NCI-H2081 (cell line): Measurements from ENCODE around the gene SLX9.
"Not testable (repeated sequence)": the region's sequence is repeated elsewhere in the genome, so short reads cannot be mapped to it uniquely, and the experiment has no call there.

ENCODE experiments used
- DNase-seq, 2 experiments: peaks; one replicate each; lab custom pipeline; 2025; lab: John Stamatoyannopoulos, UW

The SLX9 gene

DNA sequence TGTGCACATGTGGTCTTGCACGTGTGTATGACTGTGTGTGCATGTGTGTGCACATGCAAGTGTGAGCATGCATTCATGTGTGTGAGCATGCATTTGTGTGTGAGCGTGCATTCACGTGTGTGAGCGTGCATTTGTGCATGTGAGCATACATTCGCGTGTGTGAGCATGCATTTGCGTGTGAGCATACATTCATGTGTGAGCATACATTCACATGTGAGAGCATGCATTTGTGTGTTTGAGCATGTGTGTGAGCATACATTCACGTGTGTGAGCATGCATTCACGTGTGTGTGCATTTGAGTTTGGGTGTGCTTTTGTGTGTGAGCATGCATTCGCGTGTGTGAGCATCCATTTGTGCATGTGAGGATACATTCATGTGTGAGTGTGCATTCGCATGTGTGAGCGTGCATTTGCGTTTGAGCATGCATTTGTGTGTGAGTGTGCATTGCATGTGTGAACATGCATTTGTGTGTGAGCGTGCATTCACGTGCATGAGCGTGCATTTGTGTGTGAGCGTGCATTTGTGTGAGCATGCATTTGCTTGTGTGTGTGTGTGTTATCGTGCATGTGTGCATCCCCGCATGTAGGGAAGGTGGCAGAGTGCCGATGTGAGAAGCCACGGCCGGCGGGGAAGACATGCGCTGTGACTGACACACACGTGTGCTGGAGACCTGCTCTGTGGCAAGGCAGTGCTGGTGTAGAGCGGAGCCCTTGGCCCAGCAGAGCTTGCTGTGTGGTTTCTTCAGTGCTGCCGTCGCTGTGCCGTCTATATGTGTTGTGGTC is 37.4 kb upstream of the SLX9 start:
- DNase-seq: no peak

DNA sequence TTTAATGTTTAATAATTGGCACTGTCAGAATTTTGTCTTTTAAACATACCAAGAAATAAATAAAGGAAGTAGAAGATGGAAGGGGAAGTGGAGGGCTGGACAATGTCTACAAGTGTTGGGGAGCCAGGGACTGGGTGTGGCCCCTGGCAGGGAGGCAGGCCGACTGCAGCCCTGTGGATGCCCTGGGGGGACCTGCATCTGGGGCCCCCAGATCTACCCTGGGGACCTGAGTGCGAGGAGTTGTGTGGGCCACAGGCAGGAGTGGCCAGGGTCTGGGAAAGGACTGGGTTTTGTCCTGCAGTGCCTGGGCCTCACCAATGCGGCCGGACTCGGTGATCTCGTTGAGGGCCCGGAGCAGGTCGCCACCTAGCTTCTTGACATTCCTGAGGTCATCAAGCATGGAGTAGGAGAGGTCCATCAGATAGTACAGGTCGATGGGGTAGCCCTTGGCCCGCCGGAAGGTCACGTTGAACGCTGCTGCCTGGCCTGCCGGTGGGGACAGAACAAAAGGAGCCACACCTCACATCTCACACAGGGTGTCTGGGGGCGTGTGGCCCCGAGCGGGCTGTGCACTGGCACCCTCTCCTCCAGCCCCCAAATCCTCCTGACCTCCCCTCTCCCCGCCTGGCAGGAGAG is 36.7 kb upstream of the SLX9 start:
- no peak for DNase-seq

DNA sequence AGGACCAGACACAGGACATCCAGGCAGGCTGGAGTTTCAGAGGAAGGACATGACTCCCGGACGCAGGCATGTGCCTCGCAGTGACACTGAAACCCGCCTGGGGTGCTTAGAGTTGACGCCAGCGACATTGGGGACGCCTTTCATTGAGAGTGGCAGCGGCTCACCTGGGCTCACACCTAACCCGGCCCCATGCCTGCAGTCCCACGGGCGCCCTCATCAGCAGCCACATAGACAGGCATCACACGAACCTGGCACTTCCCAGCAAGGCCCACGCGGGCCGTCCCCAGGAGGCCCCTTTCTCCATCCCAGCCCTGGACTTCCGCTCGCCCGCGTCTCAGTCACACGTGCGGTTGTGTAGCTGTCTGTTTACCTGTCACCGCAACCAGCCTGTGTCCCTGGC is 36.1 kb upstream of the SLX9 start:
- DNase-seq: no peak

DNA sequence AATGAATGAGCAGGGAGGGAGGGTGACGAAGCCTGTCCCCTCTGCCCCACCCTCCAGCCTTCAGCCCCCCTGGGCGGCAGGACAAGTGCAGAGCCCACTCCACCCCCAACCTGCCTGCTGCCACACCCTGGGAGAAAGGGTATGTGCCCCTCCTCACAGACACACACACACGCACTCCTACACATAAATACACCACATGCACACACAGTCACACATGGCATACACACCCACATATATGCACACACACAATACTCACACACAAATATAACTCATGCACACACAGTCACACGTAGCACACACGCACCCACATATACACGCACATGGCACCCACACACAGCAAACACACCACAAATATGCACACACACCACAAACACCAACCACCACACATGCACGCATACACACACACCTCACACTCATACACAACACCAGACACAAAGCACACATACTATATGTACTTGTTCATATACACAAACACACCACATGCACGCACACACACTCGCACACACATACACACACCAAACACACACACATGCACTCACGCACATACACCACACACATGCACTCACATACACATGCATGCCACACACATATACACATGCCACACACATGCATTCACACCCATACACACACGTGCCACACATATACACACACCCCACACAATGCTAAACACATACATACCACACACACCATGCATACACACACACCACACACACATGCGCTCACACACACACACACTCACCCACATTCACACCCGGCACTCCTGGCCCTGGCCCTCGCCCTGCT is 35.5 kb upstream of the SLX9 start:
- DNase-seq: no peak

DNA sequence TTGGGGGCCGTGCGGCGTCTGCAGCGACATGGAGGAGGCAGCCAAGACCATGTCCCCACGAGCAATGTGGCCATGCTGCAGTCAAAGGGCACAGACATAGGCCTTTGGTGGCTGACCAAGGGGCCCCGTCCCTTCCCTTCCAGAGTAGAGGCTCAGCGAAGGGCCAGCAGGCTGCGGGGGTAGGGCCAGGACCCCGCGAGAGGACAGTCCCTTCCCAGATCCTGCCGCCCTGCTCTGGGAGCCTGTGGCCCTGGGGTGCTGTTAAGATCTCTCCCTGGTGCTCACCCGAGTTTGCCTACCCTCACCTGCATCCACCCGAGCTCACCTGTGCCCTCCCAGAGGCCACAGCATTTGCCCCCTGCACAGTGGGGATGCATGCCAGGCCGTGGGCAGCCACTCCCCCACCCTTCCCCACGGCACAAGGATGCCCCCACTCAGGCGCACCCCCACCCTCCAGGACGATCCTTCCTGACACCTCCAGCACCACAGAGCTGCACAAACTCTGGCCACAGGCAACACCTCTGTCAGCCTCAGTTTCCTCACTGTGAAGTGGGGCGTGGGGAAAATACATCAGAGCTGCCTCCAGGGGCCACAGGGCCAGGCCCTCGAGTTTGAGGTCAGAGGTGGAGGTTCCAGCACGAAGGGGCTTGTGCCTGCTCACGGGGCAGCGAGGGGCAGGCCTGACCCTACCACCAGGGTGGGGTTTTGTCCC is 34.7 kb upstream of the SLX9 start:
- no peak for DNase-seq

DNA sequence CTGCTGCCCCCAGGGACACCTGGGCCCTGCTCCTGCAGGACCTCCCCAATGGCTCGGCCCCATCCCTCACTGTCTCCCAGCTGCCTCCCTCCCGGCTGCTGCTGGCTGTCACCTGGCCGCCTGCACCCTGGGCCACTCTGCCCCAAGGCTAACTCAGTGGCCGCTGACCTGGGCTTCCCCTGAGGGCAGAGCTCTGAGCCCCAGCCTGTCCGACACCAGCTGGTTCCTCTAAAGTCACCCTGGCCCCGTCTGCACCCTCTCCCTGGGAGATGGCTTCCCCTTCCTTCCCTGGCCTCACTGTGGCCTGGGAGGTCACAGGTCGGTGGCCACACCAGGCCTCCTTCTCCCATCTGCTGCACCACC is 34.1 kb upstream of the SLX9 start:
- no peak for DNase-seq

DNA sequence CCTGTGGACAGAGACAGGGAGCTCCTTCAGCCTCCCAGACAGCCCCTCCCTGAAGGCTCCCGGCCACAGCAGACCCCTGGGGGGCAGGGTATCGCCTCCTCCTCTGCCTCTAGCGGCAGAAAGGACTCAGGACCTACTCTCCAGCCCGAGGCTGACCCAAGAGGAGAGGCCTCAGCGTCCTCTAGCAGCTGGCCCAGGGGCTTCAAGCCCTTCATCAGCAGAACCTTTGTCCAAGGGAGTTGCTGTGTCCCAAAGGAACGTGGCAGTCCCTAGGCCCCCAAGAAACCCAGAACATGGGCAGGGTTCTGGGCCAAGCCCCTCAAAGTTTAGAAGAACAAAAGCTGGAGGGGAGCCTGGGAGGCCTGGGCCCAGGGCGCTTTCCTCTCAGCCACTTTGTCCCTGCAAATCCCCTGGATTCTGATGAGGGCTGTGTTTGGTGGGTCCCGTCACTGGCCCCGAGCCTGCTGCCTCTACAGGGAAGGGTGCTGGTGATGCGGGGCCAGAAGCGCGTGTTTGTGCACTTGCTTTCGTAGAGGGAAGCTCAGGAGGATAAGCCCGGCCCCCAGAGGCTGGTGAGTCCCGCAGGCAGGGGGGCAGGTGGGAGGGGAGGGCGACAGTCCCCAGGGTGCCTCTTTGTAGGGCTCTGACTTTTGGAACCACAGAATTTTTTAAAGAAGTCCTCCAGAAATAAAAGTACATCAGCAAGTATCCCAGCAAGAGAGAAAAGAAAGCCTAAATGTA is 32.4 kb upstream of the SLX9 start:
- DNase-seq: no peak

DNA sequence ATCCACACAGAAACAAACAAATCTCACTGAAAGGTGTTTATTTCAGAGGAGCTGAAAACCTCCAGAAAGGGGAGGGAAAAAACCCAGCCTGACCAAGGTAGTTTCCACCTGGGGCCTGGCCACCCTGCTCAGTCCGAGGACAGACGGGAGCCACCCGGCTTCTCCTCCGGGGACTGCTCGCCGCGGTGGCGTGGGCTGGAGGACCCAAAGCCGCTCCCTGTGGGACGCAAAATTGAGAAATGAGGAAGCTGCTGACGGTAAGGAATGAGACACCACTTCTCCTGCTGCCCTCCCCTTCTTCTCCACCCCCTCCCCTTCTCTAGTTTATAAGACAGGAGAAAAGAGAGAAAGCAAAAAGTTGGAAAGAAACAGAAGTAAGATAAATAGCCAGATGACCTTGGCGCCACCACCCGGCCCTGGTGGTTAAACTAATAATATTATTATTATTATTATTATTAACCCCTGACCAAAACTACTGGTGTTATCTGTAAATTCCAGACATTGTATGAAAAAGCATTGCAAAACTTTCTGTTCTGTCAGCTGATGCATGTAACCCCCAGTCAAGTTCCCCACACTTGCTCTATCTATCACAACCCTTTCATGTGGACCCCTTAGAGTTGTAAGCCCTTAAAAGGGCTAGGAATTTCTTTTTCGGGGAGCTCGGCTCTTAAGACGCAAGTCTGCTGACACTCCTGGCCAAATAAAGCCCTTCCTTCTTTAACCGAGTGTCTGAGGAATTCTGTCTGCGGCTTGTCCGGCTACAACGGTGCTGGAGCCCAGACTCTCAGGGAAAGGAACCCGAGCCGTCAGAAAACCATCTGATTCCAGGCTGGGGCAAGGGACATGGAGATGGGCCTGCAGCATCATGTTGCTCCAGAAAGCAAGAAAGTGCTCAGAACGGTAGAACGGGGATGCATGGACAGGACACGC is 31.6 kb upstream of the SLX9 start:
- no peak for DNase-seq

DNA sequence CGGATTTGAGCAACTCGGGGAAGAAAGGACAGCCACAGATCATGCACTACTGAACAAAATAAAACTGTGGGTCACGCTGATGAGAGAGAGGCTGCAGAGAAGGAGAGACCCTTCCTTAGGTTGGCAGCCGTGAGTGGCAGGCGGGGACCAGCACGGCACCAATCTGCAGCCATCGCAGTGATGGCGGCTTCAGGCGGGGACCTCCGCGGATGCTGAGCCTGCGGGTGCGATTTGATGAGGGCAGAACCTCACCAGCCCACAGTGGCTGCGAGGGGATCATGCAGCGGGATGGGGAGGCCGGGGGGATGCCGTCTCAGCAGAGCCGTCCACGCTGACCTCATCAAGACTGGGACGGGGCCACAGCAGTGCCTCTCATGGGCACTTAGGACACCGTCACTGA is 30.9 kb upstream of the SLX9 start:
- no peak for DNase-seq

DNA sequence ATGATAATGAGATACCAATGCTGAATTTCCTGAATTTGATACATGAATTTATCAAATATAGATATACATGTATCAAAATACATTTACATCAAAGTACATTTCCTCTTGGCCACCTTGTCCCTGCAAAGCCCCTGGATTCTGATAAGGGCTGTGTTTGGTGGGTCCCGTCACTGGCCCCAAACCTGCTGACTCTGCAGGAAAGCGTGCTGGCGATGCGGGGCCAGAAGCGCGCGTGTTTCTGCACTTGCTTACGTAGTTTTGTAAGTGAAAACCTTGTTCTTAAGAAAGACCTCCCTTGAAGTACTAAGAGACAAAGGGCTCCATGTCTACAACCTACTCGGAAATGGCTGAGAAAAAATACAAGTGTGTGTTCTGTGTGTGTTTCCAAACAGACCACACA is 30.1 kb upstream of the SLX9 start:
- no peak for DNase-seq

DNA sequence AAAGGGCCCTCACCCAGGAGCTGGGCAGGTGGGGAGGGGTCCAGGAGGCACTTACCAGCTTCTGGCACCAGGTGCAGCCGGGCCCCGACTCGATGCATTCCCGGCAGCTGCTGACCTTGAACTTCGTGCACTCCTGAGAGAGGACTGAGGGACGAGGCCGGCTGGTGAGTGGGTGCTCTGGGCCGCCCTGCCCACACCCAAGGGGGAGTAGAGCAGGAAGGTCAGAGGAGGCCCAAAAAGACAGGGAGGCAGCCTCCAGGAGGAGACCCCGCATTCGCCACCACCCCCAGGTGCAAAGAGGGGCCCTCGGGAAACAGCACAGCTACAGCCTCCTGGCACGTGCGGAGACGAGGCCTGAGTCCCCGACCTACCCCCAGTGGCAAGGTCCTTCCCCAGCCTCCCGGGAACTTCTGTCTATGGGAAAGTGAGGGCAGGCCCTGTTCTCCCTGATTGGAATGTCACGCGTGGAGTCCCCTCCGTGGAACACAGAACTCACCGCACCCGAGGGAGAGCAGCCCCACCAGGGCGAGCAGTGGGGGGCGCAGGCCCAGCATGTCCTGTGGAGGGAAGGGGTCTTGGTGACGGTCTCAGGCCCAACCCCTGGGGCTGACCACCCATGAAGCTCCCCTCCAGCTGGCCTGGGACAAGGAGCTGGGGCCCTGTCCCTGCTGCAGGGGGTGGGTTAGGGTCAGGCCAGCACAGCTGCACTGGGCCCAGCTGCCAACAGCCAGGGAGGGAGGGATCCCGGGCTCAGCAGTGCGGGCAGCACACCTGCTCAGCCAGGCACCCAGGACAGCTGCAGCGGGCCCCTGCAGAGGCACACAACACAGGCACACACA is 29.4 kb upstream of the SLX9 start:
- peak in 1 of 2 experiments; percentile 43 for DNase-seq

DNA sequence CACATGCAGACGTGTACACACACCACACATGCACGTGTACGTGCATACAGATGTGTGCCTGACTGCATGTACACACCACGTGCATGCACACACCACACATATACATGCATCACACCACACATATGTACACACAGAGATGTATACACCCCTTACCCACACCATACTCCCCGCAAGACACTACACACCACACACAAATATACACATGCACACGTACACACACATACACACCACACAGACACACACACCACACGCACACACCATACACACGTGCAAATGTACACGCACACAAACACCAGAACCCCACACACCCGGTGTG is 28.8 kb upstream of the SLX9 start:
- no peak for DNase-seq

DNA sequence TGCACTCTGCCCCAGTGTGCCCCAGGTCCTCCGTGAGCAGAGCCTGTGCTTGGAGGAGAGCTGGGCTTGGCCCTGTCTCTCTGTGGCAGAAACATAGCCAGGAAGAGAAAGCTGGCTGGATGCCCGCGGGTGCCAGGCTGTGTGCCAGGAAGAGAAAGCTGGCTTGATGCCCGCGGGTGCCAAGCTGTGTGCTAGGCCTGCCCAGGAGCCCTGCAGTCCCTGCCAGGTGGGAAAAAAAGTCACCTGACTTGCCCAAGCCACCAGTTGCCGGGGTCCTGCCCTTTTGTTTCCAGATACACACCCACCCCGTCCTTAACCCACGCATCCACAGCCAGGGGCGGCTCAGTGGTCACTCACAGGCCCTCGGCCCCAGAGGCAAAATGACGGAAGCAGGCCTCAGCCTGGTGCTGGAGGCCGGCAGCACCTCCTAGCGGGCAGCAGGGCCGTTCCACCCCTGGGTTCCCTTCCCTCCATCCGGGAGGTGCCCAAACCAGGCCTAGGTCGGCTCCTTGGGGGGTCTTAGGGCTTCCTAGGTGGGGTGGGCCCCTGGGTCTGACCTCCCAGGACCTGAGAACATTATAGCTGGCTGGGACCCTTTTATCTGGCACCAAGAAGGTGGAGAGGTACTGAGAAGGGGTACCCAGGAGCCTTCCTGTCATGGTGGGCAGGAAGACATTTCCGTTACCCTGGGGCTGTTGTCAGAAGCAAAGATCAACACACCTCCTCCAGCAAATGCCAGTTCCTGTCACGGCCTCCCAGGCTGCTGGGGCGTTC is 28.3 kb upstream of the SLX9 start:
- peak; percentile 77 to 84 for DNase-seq

DNA sequence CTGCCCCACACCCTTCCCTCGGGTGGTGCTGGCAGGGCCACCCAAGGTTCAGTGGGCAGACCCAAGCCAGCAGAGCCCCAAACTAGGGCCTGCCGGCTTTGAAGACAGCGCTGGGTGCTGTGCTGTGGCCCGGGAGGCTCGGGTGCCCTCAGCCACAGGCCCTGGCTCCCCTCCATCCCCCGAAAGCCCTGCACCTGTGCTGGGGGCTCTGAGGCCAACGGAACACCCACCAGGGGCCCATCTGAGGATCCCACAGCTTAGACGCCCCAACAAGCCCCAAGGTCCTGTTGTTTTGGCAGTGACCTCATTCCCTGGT is 27.7 kb upstream of the SLX9 start:
- no peak for DNase-seq

DNA sequence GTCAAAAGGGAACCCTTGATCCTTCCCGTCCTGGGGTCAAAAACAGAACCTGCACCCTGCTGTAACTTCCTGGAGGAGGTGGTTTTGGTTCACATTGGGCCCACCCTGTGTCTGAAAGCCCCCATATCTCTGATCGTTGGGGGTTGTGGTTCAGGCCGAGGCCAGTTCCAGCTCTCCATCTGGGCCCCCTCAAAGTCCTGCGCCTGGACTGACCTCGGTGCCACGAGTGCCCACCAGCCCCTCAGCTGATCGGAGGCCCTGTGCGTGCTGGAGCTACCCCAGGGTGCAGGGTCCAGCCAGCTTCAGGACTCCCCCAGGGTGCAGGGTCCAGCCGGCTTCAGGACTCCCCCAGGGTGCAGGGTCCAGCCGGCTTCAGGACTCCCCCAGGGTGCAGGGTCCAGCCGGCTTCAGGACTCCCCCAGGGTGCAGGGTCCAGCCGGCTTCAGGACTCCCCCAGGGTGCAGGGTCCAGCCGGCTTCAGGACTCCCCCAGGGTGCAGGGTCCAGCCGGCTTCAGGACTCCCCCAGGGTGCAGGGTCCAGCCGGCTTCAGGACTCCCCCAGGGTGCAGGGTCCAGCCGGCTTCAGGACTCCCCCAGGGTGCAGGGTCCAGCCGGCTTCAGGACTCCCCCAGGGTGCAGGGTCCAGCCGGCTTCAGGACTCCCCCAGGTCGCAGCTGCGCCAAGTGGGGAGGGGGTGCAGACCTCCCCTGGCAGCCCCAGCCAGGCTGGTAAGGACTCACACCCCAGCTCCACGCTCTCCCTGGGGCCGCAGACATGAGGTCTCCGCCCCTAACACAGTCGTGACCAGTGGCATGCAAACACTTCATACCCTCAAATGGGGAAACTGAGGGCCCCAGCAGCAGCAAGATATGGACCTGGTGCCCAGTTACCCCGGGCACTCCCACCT is 27.1 kb upstream of the SLX9 start:
- not testable (repeated sequence) for DNase-seq

DNA sequence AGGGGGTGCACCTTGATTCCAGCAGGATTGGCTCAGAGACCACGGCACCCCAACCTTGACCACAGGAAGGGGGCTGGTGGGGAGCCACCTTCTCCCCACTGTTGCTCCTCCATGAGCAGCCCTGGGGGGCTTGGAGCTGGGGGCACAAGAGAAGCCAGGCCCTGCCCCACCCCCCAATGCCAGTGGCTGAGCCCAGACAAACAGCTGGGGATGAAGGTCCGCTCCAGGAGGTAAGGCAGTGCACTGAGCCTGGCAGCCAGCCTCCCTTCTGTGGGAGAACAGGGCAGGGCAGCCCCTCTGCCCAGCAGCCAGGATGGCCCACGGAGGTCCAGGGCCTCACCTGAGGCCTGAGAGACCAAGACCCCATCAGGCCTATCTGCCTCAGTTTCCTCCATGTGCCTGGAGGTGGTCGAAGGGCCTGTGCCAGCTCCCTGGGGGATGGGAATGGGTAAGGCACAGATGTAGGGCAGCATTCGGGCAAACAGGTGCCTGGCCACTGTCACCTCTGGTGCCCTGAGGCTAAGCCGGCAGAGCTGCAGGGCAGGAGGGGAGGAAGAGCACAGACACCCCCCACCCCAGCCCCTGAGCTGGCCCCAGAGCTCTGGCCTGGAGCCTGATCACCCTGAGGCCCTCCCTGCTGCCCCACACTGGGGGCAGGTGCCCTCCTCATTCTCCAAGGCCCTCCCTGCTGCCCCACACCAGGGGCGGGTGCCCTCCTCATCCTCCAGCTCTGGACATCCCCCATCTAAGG is 26.2 kb upstream of the SLX9 start:
- no peak for DNase-seq

DNA sequence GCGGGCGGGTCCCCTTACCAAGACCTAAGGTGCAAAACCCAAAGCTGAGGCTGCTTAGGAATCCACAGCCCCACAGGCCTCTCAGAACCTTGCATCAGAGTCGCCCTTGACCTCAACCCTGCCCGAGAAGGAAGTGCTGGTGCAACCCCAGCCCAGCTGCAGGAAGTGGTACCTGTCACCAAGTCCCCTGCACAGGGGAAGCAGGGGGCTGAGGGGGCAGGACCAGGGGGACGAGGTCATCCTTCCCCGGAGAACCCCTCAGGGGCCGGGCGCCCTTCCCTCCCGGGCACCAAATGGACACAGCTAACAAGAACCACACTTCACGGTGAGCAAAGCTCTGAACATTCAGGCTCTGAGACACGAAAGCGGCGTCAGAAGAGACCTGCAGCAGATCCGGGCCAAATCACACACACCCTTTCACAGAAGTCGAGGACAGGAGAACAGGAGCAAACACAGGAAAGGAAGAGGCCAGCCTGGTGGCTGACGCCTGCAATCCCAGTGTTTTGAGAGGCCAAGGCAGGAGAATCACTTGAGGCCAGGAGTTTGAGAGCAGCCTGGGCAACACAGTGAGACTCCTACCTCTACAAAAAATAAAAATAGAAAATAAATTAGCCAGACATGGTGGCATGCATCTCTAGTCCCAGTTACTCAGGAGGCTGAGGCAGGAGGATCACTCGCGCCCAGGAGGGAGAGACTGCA is 25.5 kb upstream of the SLX9 start:
- no peak for DNase-seq
